ENCODE results near the gene RAE1. TPM values are rescaled to one million over a fixed set of nuclear protein-coding genes. Genes with fewer than 3 reads are reported as not detected.
A peak's percentile ranks its signal among the peaks of the same experiment; 100 is the strongest.

Gene RAE1
- total and polyA plus RNA-seq, 2 donors = 22.3 to 39.1 TPM

GRCh38 chr20:57352305-57352704 lies 1.2 kb downstream of the RAE1 start:
- H3K27me3 ChIP-seq (ENCODE audit: control insufficient read depth in 2 of 2, insufficient read depth in 1 of 2, low read length in 1 of 2) = peaks cover 5 to 8% of the 10 kb centered on the region in 2 donors
- H3K27ac ChIP-seq (ENCODE audit: low read depth in 1 of 2, low read length in 1 of 2) = no peak overlapping the region
- H3K4me3 ChIP-seq (ENCODE audit: low read length in 2 of 2) = peak overlapping the region; percentile 74 to 81
- peaks cover 0 to 3% of the 10 kb centered on the region in 2 donors for H3K9me3 ChIP-seq (ENCODE audit: control insufficient read depth in 2 of 2, insufficient read depth in 1 of 2, low read length in 1 of 2)
- DNase-seq (ENCODE audit: low read depth in 6 of 9, low spot score in 9 of 9) = no peak
- peaks cover 23 to 29% of the 10 kb centered on the region in 2 donors for H3K36me3 ChIP-seq (ENCODE audit: control insufficient read depth in 2 of 2, insufficient read depth in 2 of 2, low read length in 1 of 2)
- WGBS = 89% methylated on average over 6 of the region's 6 CpGs
- peaks cover 9% of the 10 kb centered on the region in 2 donors for H3K4me1 ChIP-seq (ENCODE audit: control insufficient read depth in 2 of 2, insufficient read depth in 2 of 2, low read length in 2 of 2)

GRCh38 chr20:57353351-57353750 lies 2.3 kb downstream of the RAE1 start:
- Histone ChIP-seq H3K9me3 (ENCODE audit: control insufficient read depth in 2 of 2, insufficient read depth in 1 of 2, low read length in 1 of 2) (peaks cover 0 to 3% of the 10 kb centered on the region in 2 donors), H3K36me3 (ENCODE audit: control insufficient read depth in 2 of 2, insufficient read depth in 2 of 2, low read length in 1 of 2) (peaks cover 23 to 29% of the 10 kb centered on the region in 2 donors), H3K27ac (ENCODE audit: low read depth in 1 of 2, low read length in 1 of 2) (no peak overlapping the region), H3K27me3 (ENCODE audit: control insufficient read depth in 2 of 2, insufficient read depth in 1 of 2, low read length in 1 of 2) (peaks cover 2 to 5% of the 10 kb centered on the region in 2 donors), H3K4me3 (ENCODE audit: low read length in 2 of 2) (no peak overlapping the region), H3K4me1 (ENCODE audit: control insufficient read depth in 2 of 2, insufficient read depth in 2 of 2, low read length in 2 of 2) (peaks cover 9% of the 10 kb centered on the region in 2 donors)
- DNase-seq (ENCODE audit: low read depth in 6 of 9, low spot score in 9 of 9) = no peak
- 98% methylated on average over 9 of the region's 9 CpGs for WGBS

DNA sequence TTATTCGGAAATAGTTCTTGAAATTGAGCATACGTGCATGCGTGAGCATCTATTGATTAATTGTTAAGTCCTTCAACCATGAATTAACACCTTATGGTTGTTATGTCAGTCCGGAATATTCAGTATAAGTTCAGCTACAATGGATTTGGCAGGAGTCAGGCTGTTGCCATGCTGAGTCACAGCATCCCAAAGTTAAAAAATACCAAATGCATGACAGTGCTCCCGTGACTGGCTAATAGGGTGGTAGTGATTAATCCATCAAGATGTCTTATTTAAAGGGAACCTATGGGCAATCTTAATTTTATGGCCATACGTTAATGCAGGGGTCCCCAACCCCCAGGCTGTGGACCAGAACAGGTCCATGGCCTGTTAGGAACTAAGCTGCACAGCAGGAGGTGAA lies 10.5 kb downstream of the RAE1 start:
- 99% methylated on average over 6 of the region's 6 CpGs for WGBS
- H3K9me3 ChIP-seq (ENCODE audit: control insufficient read depth in 2 of 2, insufficient read depth in 1 of 2, low read length in 1 of 2) = no peaks in the 10 kb centered on the region
- H3K4me3 ChIP-seq (ENCODE audit: low read length in 2 of 2) = no peak overlapping the region
- H3K27me3 ChIP-seq (ENCODE audit: control insufficient read depth in 2 of 2, insufficient read depth in 1 of 2, low read length in 1 of 2) = no peaks in the 10 kb centered on the region
- peaks cover 28 to 30% of the 10 kb centered on the region in 2 donors for H3K36me3 ChIP-seq (ENCODE audit: control insufficient read depth in 2 of 2, insufficient read depth in 2 of 2, low read length in 1 of 2)
- H3K27ac ChIP-seq (ENCODE audit: low read depth in 1 of 2, low read length in 1 of 2) = no peak overlapping the region
- DNase-seq (ENCODE audit: low read depth in 6 of 9, low spot score in 9 of 9) = no peak
- no peaks in the 10 kb centered on the region for H3K4me1 ChIP-seq (ENCODE audit: control insufficient read depth in 2 of 2, insufficient read depth in 2 of 2, low read length in 2 of 2)

DNA sequence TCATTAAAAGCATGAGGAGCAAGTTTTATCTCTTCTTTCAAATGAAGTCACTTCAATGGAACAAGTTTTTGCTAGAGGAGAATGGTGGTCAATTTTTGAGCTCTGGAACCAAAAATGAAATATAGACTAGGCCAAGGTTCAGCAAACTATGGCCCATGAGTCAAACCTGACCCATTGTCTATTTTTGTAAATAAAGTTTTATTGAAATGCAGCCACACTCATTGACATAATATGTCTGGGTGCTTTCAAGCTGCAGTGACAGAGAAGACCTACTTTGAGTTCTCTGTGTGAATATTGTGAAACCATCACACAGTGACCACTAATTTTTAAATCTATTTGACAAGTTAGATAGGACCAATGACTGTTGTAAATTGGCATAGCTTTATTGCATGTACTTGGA lies 13.4 kb downstream of the RAE1 start:
- H3K9me3 ChIP-seq (ENCODE audit: control insufficient read depth in 2 of 2, insufficient read depth in 1 of 2, low read length in 1 of 2) = no peaks in the 10 kb centered on the region
- peaks cover 51 to 55% of the 10 kb centered on the region in 2 donors for H3K36me3 ChIP-seq (ENCODE audit: control insufficient read depth in 2 of 2, insufficient read depth in 2 of 2, low read length in 1 of 2)
- H3K4me3 ChIP-seq (ENCODE audit: low read length in 2 of 2) = no peak overlapping the region
- no peaks in the 10 kb centered on the region for H3K27me3 ChIP-seq (ENCODE audit: control insufficient read depth in 2 of 2, insufficient read depth in 1 of 2, low read length in 1 of 2)
- no peaks in the 10 kb centered on the region for H3K4me1 ChIP-seq (ENCODE audit: control insufficient read depth in 2 of 2, insufficient read depth in 2 of 2, low read length in 2 of 2)
- no peak for DNase-seq (ENCODE audit: low read depth in 6 of 9, low spot score in 9 of 9)
- no peak overlapping the region for H3K27ac ChIP-seq (ENCODE audit: low read depth in 1 of 2, low read length in 1 of 2)

DNA sequence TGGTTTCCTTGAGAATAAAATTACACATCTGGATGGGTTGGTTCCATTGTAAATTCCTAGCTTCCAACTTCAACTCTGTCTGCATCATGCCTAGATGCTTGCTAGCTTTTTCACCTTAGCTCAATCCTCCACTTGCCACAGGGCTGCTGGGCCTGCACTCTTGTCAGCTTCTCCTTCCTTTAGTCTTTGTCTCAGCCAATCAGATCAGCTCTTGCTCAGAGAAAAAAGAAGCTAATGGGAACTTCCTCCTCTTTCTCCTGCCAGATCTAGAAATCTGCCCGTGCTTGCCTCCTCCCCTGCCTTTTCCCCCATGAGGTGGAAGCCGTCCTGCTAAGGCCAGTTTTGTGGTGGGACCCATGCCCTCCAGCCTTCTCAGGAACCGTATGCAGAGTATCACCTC lies 18.5 kb downstream of the RAE1 start:
- H3K9me3 ChIP-seq (ENCODE audit: control insufficient read depth in 2 of 2, insufficient read depth in 1 of 2, low read length in 1 of 2) = no peaks in the 10 kb centered on the region
- H3K4me1 ChIP-seq (ENCODE audit: control insufficient read depth in 2 of 2, insufficient read depth in 2 of 2, low read length in 2 of 2) = peaks cover 0 to 3% of the 10 kb centered on the region in 2 donors
- 82% methylated on average over 3 of the region's 3 CpGs for WGBS
- no peaks in the 10 kb centered on the region for H3K27me3 ChIP-seq (ENCODE audit: control insufficient read depth in 2 of 2, insufficient read depth in 1 of 2, low read length in 1 of 2)
- peaks cover 81 to 85% of the 10 kb centered on the region in 2 donors for H3K36me3 ChIP-seq (ENCODE audit: control insufficient read depth in 2 of 2, insufficient read depth in 2 of 2, low read length in 1 of 2)
- no peak overlapping the region for H3K4me3 ChIP-seq (ENCODE audit: low read length in 2 of 2)
- peak in 2 of 9 donors; percentile 37 to 56 for DNase-seq (ENCODE audit: low read depth in 6 of 9, low spot score in 9 of 9)
- H3K27ac ChIP-seq (ENCODE audit: low read depth in 1 of 2, low read length in 1 of 2) = no peak overlapping the region

GRCh38 chr20:57370316-57370715 lies 19.3 kb downstream of the RAE1 start:
- H3K27me3 ChIP-seq (ENCODE audit: control insufficient read depth in 2 of 2, insufficient read depth in 1 of 2, low read length in 1 of 2) = no peaks in the 10 kb centered on the region
- 98% methylated on average over 9 of the region's 9 CpGs for WGBS
- H3K9me3 ChIP-seq (ENCODE audit: control insufficient read depth in 2 of 2, insufficient read depth in 1 of 2, low read length in 1 of 2) = peaks cover 0 to 4% of the 10 kb centered on the region in 2 donors
- peaks cover 0 to 7% of the 10 kb centered on the region in 2 donors for H3K4me1 ChIP-seq (ENCODE audit: control insufficient read depth in 2 of 2, insufficient read depth in 2 of 2, low read length in 2 of 2)
- no peak for DNase-seq (ENCODE audit: low read depth in 6 of 9, low spot score in 9 of 9)
- no peak overlapping the region for H3K27ac ChIP-seq (ENCODE audit: low read depth in 1 of 2, low read length in 1 of 2)
- H3K4me3 ChIP-seq (ENCODE audit: low read length in 2 of 2) = no peak overlapping the region
- peaks cover 89 to 92% of the 10 kb centered on the region in 2 donors for H3K36me3 ChIP-seq (ENCODE audit: control insufficient read depth in 2 of 2, insufficient read depth in 2 of 2, low read length in 1 of 2)

GRCh38 chr20:57371363-57371762 lies 20.3 kb downstream of the RAE1 start:
- WGBS = 73% methylated on average over 4 of the region's 4 CpGs

DNA sequence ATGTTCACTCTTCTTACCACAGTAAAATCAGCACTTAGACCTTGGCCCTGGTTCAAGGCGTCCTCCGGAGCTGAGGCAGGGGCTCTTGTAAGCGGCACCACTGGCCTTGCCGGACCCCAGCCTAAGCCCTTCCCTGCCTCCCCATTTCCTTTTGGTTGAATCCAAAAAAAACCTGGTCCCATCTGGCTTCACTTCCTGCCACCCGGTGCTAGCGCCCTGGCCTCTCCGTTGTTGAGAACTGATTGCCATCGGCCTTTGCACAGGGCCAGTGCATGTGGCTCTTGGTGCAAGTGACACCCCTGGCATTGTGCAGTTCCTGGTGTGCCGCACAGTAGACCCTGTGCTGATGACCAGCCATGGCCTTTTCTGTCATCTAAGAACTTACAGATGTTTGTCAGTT lies 21.1 kb downstream of the RAE1 start:
- WGBS = 96% methylated on average over 9 of the region's 9 CpGs
- Histone ChIP-seq H3K4me1 (ENCODE audit: control insufficient read depth in 2 of 2, insufficient read depth in 2 of 2, low read length in 2 of 2) (peaks cover 0 to 7% of the 10 kb centered on the region in 2 donors), H3K36me3 (ENCODE audit: control insufficient read depth in 2 of 2, insufficient read depth in 2 of 2, low read length in 1 of 2) (peaks cover 88 to 92% of the 10 kb centered on the region in 2 donors), H3K9me3 (ENCODE audit: control insufficient read depth in 2 of 2, insufficient read depth in 1 of 2, low read length in 1 of 2) (peaks cover 0 to 4% of the 10 kb centered on the region in 2 donors), H3K27me3 (ENCODE audit: control insufficient read depth in 2 of 2, insufficient read depth in 1 of 2, low read length in 1 of 2) (no peaks in the 10 kb centered on the region), H3K4me3 (ENCODE audit: low read length in 2 of 2) (no peak overlapping the region), H3K27ac (ENCODE audit: low read depth in 1 of 2, low read length in 1 of 2) (no peak overlapping the region)
- no peak for DNase-seq (ENCODE audit: low read depth in 6 of 9, low spot score in 9 of 9)

More at GRCh38 chr20:57371363-57371762, 20.3 kb downstream of the RAE1 start:
- no peaks in the 10 kb centered on the region for H3K27me3 ChIP-seq (ENCODE audit: control insufficient read depth in 2 of 2, insufficient read depth in 1 of 2, low read length in 1 of 2)
- H3K4me1 ChIP-seq (ENCODE audit: control insufficient read depth in 2 of 2, insufficient read depth in 2 of 2, low read length in 2 of 2) = peaks cover 0 to 7% of the 10 kb centered on the region in 2 donors
- H3K9me3 ChIP-seq (ENCODE audit: control insufficient read depth in 2 of 2, insufficient read depth in 1 of 2, low read length in 1 of 2) = peaks cover 0 to 4% of the 10 kb centered on the region in 2 donors
- no peak overlapping the region for H3K4me3 ChIP-seq (ENCODE audit: low read length in 2 of 2)
- DNase-seq (ENCODE audit: low read depth in 6 of 9, low spot score in 9 of 9) = no peak
- H3K36me3 ChIP-seq (ENCODE audit: control insufficient read depth in 2 of 2, insufficient read depth in 2 of 2, low read length in 1 of 2) = peaks cover 90 to 93% of the 10 kb centered on the region in 2 donors
- no peak overlapping the region for H3K27ac ChIP-seq (ENCODE audit: low read depth in 1 of 2, low read length in 1 of 2)

DNA sequence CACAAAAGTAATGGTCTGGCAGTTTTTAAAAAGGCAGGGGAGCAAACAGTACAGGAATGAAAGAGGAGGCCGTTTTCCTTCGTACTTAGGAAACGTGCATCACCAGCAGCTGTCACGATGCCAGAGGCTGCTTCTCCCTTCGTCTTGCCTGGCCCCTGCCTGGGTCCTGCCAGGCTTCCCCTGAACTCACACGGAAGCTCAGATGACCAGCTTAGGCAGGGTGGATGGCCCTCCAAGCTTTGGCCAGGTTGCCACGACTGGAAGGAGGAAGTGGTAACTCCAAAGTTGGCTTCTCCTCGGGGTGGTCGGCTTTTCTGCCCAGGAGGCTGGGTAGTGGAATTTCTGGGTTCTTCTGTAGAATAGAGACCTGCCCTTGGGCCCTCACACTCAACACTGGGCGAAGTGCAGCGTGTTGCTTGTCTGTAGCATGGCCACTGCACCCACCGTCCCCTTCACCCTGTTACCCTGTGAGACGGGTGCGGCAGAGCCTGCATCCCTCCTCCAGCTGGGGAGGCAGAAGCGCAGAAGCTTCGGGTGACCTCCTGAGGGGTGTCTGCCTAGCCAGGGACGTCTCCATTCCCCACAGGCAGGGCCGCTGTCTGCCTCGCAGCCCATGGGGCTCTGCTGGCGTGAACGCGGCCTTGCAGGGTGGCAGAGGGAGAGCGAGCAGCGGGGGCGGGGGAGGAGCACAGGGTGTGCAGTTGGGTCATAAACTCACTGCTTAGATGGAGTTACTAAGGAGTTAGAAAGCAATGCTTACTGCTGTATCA lies 21.7 kb downstream of the RAE1 start:
- DNase-seq (ENCODE audit: low read depth in 6 of 9, low spot score in 9 of 9) = no peak
- Histone ChIP-seq H3K27ac (ENCODE audit: low read depth in 1 of 2, low read length in 1 of 2) (no peak overlapping the region), H3K27me3 (ENCODE audit: control insufficient read depth in 2 of 2, insufficient read depth in 1 of 2, low read length in 1 of 2) (no peaks in the 10 kb centered on the region), H3K9me3 (ENCODE audit: control insufficient read depth in 2 of 2, insufficient read depth in 1 of 2, low read length in 1 of 2) (peaks cover 0 to 4% of the 10 kb centered on the region in 2 donors), H3K36me3 (ENCODE audit: control insufficient read depth in 2 of 2, insufficient read depth in 2 of 2, low read length in 1 of 2) (peaks cover 87 to 95% of the 10 kb centered on the region in 2 donors), H3K4me3 (ENCODE audit: low read length in 2 of 2) (no peak overlapping the region), H3K4me1 (ENCODE audit: control insufficient read depth in 2 of 2, insufficient read depth in 2 of 2, low read length in 2 of 2) (peaks cover 0 to 7% of the 10 kb centered on the region in 2 donors)
- 96% methylated on average over 25 of the region's 25 CpGs for WGBS
